ENCODE results near the gene BRD3OS. TPM values are rescaled to one million over a fixed set of nuclear protein-coding genes. Genes with fewer than 3 reads are reported as not detected.
A peak's percentile ranks its signal among the peaks of the same experiment; 100 is the strongest.

The BRD3OS gene
- total and polyA plus RNA-seq, 2 of the 13 experiments (the other 11 are each of a cell fraction or from before 2014, with no cell fraction given), result 4.9 to 5.7 TPM

DNA sequence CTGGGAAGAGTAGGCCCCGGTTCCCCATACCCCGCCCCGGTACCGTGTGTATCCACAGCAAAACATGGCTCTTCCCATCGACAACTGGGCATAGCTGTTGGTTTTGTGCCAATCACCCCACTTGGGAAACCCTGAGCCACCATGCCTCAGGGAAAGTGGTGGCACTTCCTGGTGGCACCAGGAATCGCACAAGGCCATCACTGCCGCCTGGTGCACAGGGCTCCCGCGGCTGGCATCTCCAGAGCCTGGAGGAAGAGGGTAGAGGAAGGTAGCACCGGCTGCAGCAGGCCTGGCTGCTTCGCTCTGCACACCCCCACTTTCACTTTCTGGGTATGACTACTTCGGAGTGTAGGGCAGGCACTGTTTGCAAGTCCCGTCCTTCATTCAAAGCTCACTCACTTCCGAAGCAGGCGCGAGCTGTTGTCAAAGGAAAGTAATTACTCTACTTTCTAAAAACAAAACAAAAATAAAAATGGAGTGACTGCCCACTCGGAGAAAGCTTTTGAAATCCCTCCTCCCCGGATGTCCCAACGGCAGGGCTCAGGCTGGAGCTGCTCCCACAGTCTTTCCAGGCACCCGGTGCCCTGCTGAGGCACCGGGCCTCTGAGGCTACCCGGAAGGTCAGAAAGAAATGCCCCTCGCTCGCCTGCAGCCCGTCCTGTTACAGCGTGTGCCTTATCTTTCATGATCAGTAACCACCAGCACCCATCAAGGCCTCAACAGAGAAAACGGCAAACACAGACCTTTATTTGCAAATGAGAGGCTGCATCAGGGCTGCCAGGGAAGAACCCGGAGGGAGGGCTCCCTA is 40.5 kb downstream of the BRD3OS start (continued):
- TF ChIP-seq, protein P1, sequence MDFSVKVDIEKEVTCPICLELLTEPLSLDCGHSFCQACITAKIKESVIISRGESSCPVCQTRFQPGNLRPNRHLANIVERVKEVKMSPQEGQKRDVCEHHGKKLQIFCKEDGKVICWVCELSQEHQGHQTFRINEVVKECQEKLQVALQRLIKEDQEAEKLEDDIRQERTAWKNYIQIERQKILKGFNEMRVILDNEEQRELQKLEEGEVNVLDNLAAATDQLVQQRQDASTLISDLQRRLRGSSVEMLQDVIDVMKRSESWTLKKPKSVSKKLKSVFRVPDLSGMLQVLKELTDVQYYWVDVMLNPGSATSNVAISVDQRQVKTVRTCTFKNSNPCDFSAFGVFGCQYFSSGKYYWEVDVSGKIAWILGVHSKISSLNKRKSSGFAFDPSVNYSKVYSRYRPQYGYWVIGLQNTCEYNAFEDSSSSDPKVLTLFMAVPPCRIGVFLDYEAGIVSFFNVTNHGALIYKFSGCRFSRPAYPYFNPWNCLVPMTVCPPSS (IDR thresholded peaks at IDR 0.05), result no peak
- TF ChIP-seq, protein P2, sequence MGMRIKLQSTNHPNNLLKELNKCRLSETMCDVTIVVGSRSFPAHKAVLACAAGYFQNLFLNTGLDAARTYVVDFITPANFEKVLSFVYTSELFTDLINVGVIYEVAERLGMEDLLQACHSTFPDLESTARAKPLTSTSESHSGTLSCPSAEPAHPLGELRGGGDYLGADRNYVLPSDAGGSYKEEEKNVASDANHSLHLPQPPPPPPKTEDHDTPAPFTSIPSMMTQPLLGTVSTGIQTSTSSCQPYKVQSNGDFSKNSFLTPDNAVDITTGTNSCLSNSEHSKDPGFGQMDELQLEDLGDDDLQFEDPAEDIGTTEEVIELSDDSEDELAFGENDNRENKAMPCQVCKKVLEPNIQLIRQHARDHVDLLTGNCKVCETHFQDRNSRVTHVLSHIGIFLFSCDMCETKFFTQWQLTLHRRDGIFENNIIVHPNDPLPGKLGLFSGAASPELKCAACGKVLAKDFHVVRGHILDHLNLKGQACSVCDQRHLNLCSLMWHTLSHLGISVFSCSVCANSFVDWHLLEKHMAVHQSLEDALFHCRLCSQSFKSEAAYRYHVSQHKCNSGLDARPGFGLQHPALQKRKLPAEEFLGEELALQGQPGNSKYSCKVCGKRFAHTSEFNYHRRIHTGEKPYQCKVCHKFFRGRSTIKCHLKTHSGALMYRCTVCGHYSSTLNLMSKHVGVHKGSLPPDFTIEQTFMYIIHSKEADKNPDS (CRISPR knock-in tag; IDR thresholded peaks at IDR 0.05), result no peak
- no peak for TF ChIP-seq FOXO1 (CRISPR knock-in tag; IDR thresholded peaks at IDR 0.05)
- no peak for TF ChIP-seq ZBTB1 (CRISPR knock-in tag; IDR thresholded peaks at IDR 0.05; ENCODE audit: borderline replicate concordance)
- TF ChIP-seq, protein P3, sequence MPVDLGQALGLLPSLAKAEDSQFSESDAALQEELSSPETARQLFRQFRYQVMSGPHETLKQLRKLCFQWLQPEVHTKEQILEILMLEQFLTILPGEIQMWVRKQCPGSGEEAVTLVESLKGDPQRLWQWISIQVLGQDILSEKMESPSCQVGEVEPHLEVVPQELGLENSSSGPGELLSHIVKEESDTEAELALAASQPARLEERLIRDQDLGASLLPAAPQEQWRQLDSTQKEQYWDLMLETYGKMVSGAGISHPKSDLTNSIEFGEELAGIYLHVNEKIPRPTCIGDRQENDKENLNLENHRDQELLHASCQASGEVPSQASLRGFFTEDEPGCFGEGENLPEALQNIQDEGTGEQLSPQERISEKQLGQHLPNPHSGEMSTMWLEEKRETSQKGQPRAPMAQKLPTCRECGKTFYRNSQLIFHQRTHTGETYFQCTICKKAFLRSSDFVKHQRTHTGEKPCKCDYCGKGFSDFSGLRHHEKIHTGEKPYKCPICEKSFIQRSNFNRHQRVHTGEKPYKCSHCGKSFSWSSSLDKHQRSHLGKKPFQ (CRISPR knock-in tag; IDR thresholded peaks at IDR 0.05; ENCODE audit: insufficient replicate concordance), result no peak
- no peak for TF ChIP-seq THAP11 (CRISPR knock-in tag; IDR thresholded peaks at IDR 0.05)
- no peak for TF ChIP-seq HOXA7 (CRISPR knock-in tag; IDR thresholded peaks at IDR 0.05)
- no peak for TF ChIP-seq ZNF296 (CRISPR knock-in tag; conservative IDR thresholded peaks at IDR 0.05)
- TF ChIP-seq KLF12 (CRISPR knock-in tag; IDR thresholded peaks at IDR 0.05; ENCODE audit: borderline replicate concordance), result no peak
- no peak for TF ChIP-seq PPARG (CRISPR knock-in tag; conservative IDR thresholded peaks at IDR 0.05)
- TF ChIP-seq RFX1 (IDR thresholded peaks at IDR 0.05), result no peak
- no peak for TF ChIP-seq FOXA1 (IDR thresholded peaks at IDR 0.05)
- peak; percentile 41 for TF ChIP-seq FOXA1 (CRISPR knock-in tag; IDR thresholded peaks at IDR 0.05)
- no peak for TF ChIP-seq ZZZ3 (CRISPR knock-in tag; IDR thresholded peaks at IDR 0.05; ENCODE audit: borderline replicate concordance)
- no peak for TF ChIP-seq ZIK1 (CRISPR knock-in tag; IDR thresholded peaks at IDR 0.05; ENCODE audit: borderline replicate concordance, low read depth)
- no peak for TF ChIP-seq ZFAT (CRISPR knock-in tag; conservative IDR thresholded peaks at IDR 0.05)
- TF ChIP-seq ATF7 (IDR thresholded peaks at IDR 0.05), result no peak
- no peak for TF ChIP-seq ATF7 (CRISPR knock-in tag; IDR thresholded peaks at IDR 0.05)
- peak; percentile 44; the same call in 1 of the 2 replicates for TF ChIP-seq ZNF350 (CRISPR knock-in tag; IDR thresholded peaks at IDR 0.05; ENCODE audit: borderline replicate concordance, low read depth)
- 0 out of 2 replicates have a peak, but pooled peaks have one; percentile 23 for TF ChIP-seq MEF2D (CRISPR knock-in tag; IDR thresholded peaks at IDR 0.05)
- 0 out of 2 replicates have a peak, but pooled peaks have one; percentile 25 for TF ChIP-seq TARDBP (CRISPR knock-in tag; IDR thresholded peaks at IDR 0.05)
- no peak for TF ChIP-seq ZNF251 (CRISPR knock-in tag; IDR thresholded peaks at IDR 0.05)
- no peak for TF ChIP-seq JDP2 (CRISPR knock-in tag; IDR thresholded peaks at IDR 0.05; ENCODE audit: borderline replicate concordance)
- peak; percentile 56; the same call in 1 of the 2 replicates for TF ChIP-seq ZFY (CRISPR knock-in tag; IDR thresholded peaks at IDR 0.05)
- TF ChIP-seq, protein P4, sequence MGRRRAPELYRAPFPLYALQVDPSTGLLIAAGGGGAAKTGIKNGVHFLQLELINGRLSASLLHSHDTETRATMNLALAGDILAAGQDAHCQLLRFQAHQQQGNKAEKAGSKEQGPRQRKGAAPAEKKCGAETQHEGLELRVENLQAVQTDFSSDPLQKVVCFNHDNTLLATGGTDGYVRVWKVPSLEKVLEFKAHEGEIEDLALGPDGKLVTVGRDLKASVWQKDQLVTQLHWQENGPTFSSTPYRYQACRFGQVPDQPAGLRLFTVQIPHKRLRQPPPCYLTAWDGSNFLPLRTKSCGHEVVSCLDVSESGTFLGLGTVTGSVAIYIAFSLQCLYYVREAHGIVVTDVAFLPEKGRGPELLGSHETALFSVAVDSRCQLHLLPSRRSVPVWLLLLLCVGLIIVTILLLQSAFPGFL (CRISPR knock-in tag; IDR thresholded peaks at IDR 0.05), result no peak
- TF ChIP-seq TAF15 (IDR thresholded peaks at IDR 0.05; ENCODE audit: low read depth, low read length, poor library complexity, severe bottlenecking), result no peak
